ENCODE data around the gene ALX4. TPM values are rescaled to one million over a fixed set of nuclear protein-coding genes. Genes with fewer than 3 reads are reported as not detected.
A peak's percentile ranks its signal among the peaks of the same experiment; 100 is the strongest.

Gene ALX4
- total RNA-seq = not detected
- long read RNA-seq, donor 1 = 0 reads
- long read RNA-seq, donor 2 = 0 reads

- no peak for DNase-seq (ENCODE audit: low spot score)
- intact Hi-C loops (cut with DNase I) = no loop called here
Observed at GRCh38 chr11:44309478-44310205, at the start of gene ALX4. Gene ALX4, minus strand, starts transcription at chr11:44310139. Its CDS starts 77 bp downstream, at chr11:44310062.

GRCh38 chr11:44359162-44359561 is 49.2 kb upstream of the ALX4 start:
- intact Hi-C loops (cut with DNase I) = no loop called here
- peak; percentile 37 for DNase-seq (ENCODE audit: low spot score)

- DNase-seq (ENCODE audit: low spot score) = peak; percentile 23
- intact Hi-C loops (cut with DNase I) = no loop called here
Observed at GRCh38 chr11:44358713-44359112, 48.8 kb upstream of the ALX4 start.

DNA sequence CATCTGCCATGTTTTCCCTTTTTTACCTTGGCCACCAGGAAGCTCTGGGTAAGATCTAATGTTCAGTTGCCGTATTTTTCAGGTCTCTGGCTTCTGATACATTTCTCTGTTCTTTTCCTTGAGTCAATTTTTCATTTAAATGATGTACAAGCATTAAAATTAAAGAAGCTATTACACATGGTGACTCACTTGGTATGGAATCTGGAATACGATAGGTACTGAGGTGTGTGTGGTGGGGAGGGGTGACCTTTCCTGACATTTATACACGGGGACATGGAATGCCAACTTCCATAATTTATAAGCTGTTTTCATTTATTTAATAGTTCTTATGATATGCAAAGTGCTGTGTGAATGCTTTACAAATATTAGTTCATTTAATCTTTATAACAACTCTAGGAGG is 47.8 kb upstream of the ALX4 start:
- DNase-seq (ENCODE audit: low spot score) = no peak

GRCh38 chr11:44356351-44356750 is 46.4 kb upstream of the ALX4 start:
- DNase-seq (ENCODE audit: low spot score) = peak; percentile 46

More for the DNA sequence above, 47.8 kb upstream of the ALX4 start:
- intact Hi-C loops (cut with DNase I) = no loop called here

GRCh38 chr11:44351898-44352498 is 42.1 kb upstream of the ALX4 start:
- intact Hi-C loops (cut with DNase I) = no loop called here
- peak; percentile 22 for DNase-seq (ENCODE audit: low spot score)

More at GRCh38 chr11:44356351-44356750, 46.4 kb upstream of the ALX4 start:
- intact Hi-C loops (cut with DNase I) = no loop called here

GRCh38 chr11:44351006-44351660 is 41.2 kb upstream of the ALX4 start:
- intact Hi-C loops (cut with DNase I) = no loop called here

GRCh38 chr11:44349328-44349727 is 39.4 kb upstream of the ALX4 start:
- DNase-seq (ENCODE audit: low spot score) = peak; percentile 30
- intact Hi-C loops (cut with DNase I) = no loop called here

More at GRCh38 chr11:44351006-44351660, 41.2 kb upstream of the ALX4 start:
- peak; percentile 40 for DNase-seq (ENCODE audit: low spot score)

DNA sequence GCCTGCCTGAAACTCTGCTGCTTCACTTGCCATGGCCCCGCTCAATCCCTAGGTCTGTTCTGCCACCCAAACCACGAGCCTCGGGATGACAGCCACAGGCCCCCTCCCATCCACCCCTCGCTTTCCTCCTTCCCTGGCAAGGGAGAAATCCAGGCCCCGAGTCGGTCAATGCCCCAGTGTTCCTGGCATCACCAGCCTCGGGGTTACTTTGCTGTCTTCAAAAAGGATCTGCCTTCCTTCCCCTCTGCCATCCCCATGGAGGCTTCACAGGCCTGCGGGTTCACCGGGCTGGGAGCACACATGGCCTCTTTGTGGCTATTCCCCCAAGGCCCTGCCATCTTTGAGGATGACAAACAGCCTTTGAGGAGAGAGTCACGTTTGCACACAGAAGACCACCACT is 38.8 kb upstream of the ALX4 start:
- peak; percentile 56 for DNase-seq (ENCODE audit: low spot score)
- intact Hi-C loops (cut with DNase I) = no loop called here

GRCh38 chr11:44348114-44348513 is 38.2 kb upstream of the ALX4 start:
- peak; percentile 0 for DNase-seq (ENCODE audit: low spot score)
- intact Hi-C loops (cut with DNase I) = no loop called here

DNA sequence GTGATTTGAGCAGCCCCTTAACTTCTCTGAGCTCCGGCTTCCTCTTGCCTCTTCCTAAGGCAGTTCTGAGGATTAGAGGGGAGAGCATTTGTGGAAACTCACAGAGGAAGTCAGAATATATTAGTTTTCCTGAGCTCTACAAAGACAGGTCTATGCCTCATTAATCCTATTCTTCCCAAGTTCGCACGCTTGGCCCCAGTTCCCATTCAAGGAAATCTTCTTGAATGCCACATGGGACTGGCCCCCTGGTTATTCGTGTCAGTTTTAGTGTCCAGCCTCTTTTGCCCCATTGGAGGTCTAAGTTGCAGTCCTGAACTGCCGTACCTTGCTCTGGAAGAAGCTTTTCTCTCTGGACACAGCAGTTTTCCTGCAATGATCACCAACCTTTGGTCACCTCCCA is 37.6 kb upstream of the ALX4 start:
- intact Hi-C loops (cut with DNase I) = no loop called here
- no peak for DNase-seq (ENCODE audit: low spot score)

GRCh38 chr11:44346983-44347382 is 37.0 kb upstream of the ALX4 start:
- intact Hi-C loops (cut with DNase I) = no loop called here
- peak; percentile 42 for DNase-seq (ENCODE audit: low spot score)

GRCh38 chr11:44345781-44346180 is 35.8 kb upstream of the ALX4 start:
- DNase-seq (ENCODE audit: low spot score) = peak; percentile 66
- intact Hi-C loops (cut with DNase I) = no loop called here

DNA sequence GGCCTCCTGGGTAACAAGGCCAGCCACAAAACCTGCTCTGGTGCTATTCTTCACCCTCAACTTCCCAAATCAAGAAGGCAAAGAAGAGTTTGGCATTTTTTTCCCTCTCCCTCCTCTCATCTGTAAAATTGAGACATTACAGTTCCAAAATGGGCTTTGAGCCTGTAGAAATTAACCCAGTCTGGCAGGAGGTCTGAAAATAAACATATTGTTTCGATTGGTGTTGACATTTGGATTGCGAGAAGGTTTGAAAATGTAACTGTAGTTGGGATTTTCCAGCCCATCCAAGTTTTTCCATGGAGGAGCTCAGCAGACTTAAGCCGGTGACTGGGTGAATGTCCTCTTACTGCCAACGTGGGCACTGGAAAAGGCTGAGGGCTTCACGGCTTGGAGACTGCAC is 35.0 kb upstream of the ALX4 start:
- intact Hi-C loops (cut with DNase I) = no loop called here
- DNase-seq (ENCODE audit: low spot score) = no peak

- intact Hi-C loops (cut with DNase I) = no loop called here
- peak; percentile 38 for DNase-seq (ENCODE audit: low spot score)
Observed at GRCh38 chr11:44344423-44344820, 34.5 kb upstream of the ALX4 start.

DNA sequence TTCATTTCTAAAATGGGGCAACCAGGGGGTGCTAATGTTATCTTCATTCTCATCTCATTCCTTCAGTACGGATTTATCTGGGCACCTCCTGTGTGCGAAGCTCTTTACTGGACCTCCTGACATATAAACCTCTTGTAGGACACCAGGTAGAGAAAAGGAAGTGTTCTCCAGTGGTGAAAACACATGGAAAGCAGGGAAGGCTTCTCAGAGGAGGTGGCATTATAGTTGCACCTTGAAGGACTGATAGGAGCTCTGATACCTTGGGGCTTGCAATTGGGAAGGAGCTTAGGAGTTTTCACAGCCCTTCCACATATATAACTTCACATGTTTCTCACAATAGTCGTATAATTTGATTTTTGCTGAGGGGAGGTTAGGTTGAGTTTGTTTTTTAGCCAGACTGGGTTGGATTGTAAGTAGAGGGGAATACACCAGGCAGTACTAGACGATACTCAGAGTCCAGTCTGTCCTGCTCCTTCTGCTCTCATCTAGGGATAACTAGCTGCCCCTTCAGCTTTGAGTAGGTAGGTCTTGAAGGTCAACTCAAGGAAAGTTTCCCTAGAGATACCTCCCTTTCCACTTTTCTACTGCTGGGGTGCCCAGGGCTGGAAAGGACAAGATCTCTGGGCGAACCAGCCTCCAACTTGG is 34.0 kb upstream of the ALX4 start:
- intact Hi-C loops (cut with DNase I) = no loop called here
- DNase-seq (ENCODE audit: low spot score) = no peak

DNA sequence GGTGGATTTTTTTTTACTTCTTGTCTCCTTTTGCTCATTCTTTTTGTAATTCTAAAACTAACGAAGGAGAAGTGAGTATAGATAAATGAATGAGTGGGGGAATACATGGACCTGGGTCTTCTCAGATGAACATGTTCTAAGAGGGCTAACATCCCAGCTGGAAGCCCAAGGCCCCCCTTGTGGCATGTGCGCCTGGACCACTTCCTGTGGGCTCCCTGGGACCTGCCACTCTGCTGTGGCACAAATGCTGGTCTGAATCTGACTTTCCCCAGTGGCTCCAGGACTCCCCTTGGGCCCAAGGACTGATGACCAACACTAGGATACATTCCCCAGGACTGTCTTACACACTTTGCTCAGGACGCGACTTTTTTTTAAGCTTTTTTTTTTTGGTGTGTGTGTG is 32.7 kb upstream of the ALX4 start:
- intact Hi-C loops (cut with DNase I) = loop anchor here in 1 of 2 donors (1.0 kb wide), 1 partner anchor 34 kb away; no protein-coding TSS in a partner anchor
- peak; percentile 65 for DNase-seq (ENCODE audit: low spot score)

DNA sequence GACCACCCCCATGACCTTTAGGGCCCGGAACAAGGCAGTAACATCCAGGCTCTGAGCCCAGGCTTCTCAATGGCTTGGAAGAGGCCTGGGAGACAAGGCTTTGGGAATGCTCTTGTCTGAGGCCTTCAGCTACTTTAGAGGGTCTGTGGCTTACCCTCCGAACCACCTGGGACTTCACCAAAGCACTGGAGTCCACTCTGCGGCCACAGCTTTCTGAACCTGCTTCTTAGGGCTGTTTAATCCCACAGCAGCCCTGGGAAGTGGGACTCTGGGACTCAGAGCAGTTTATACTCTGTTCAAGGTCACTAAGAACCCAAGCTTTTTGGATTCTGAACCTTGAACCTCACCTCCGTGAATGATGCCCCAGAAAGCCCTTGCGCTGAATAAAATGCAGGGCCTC is 30.7 kb upstream of the ALX4 start:
- DNase-seq (ENCODE audit: low spot score) = no peak
- intact Hi-C loops (cut with DNase I) = no loop called here

- DNase-seq (ENCODE audit: low spot score) = peak; percentile 29
- intact Hi-C loops (cut with DNase I) = no loop called here
Observed at GRCh38 chr11:44339530-44339883, 29.6 kb upstream of the ALX4 start.

Data from posterior vena cava (tissue), 2 donors.